NCI-H187 treated with DMSO at 0.1 percent for 48 hours (cell line): Measurements from ENCODE around the gene POTEF.
"Not testable (repeated sequence)": the region's sequence is repeated elsewhere in the genome, so short reads cannot be mapped to it uniquely, and the experiment has no call there.

Experiments
- DNase-seq: peaks from one replicate; lab custom pipeline; 2025; lab: John Stamatoyannopoulos, UW

Gene POTEF

DNA sequence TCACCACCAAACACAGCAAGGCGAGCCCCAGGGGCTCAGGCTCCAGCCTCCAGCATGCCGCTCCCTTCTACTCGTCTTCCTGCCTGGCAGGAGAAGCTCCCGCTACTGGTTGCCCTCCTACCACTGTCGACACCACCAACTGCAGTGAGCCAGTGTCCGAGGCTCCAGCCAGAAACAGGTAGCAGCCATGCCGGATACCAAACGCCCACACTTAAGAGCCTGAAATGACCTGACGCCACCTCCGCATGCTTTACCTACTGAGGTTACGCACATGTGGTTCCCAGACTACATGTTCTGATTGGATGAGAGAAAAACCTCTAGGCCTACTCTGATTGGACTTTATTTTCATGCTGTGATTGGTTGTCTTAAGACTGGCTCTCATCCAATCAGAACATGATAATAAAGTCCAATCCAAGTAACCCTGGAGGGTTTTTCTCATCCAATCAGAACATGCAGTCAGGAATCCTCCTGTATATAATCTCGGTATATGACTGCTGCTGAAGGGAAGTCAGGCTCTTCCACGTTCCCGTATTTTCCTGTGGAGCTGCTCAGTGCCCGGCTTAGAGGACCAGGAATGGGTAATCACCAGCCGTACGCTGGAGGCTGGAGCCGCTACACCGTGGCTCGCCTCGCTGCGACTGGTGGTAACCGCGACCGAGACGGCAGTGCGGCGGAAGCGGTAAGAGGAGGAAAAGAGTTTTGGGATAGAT lies at the start of gene POTEF:
POTEF (minus strand) TSS at position 103 of the 710 bp plus-strand sequence. CDS start 8,707 bp downstream, outside the sequence.
- DNase-seq = not testable (repeated sequence)

DNA sequence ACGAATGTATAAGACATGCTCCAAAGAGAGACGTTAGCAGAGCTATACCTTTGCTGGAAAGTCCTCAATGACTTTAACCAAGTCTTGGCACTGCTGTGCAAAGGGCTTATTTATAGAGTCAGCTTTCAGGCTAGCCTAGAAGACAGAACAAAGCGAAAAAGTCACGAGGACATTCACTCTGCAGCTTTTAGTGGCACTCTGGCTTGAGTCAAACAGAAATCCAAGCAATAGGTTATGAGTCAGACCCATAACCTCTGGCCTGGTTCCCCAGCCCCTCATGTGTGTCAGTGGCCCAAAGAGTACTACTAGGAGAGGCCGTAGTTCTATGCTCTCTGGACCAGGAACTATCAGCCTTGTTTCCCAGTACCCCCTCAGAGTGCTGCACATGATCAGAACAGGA lies 45.8 kb upstream of the POTEF start:
- DNase-seq = not testable (repeated sequence)

DNA sequence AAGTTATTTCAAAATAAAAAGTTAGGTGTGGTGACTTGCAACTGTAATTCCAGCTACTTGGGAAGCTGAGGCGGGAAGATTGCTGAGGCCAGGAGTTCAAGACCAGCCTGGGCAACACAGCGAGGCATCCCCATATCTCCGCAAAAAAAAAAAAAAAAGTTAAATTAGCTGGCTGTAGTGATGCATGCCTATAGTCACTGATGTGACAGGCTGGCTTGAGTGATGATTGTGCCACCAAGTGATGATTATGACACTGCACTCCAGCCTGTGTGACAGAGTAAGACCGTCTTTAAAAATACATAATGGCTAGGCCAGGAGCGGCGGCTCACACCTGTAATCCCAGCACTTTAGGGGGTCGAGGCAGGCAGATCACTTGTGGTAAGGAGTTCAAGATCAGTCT lies 40.9 kb upstream of the POTEF start:
- DNase-seq = no peak

DNA sequence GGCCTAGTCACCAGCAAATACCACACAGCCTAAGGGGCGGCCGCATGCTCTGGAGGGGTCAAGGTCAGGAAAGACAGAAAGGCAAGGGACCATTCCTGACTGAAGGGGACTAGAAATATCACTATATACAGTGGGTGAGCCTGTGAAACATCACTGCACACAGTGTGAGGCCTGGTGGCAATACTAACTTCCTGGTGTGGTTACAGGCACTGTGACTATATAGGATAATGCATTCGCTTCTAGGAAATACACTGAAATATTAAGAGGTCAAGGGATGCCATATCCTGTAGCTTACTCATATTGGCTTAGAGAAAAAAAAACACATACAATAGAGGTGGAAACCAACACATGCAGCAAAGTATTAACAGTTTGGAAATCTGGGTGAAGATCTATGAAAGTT lies 40.1 kb upstream of the POTEF start:
- DNase-seq = not testable (repeated sequence)

DNA sequence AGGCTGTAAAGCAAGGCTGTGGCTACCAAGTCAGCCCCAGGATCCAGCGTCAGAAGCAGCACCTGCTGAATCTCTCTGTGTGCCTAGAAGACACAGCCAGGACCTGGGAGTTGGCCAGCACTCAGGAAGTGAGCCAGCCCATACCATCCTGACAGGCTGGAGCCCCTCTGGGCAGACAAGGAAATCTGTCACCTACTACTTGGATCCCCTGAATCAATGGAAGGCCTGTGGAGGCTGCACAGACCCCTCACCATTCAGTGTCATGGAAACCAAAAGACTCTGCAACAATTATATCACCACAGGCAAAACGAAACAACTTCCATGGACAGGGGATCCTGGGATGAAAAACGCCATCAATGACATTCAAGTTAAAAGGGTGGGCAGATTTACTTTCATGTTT lies 37.6 kb upstream of the POTEF start:
- DNase-seq = not testable (repeated sequence)

DNA sequence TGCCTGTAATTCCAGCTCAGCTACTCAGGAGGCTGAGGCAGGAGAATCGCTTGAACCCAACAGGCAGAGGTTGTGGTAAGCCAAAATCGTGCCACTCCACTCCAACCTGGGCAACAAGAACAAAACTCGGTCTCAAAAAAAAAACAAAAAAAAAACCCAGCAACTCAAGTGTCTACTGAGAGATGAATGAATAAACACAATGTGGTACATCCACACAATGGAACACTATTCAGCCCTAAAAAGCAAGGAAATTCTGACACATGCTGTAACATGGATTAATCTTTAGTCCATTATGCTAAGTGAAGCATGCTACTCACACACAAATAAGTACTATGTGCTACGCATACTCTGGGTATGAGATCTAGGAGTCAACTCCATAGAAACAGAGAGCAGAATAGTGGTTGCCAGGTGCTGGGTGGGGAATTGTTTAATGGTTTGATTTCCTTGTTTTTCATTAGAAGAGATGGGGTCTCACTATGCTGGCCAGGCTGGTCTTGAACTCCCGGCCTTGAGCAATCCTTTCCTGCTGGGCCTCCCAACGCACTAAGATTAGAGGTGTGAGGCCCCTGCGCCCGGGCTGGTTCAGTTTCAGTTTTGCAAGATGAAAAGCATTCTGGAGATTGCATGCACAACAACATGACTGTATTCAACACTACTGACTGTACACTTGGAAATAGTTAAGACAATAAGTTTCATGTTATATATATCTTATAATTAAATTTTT lies 36.4 kb upstream of the POTEF start:
- DNase-seq = no peak

DNA sequence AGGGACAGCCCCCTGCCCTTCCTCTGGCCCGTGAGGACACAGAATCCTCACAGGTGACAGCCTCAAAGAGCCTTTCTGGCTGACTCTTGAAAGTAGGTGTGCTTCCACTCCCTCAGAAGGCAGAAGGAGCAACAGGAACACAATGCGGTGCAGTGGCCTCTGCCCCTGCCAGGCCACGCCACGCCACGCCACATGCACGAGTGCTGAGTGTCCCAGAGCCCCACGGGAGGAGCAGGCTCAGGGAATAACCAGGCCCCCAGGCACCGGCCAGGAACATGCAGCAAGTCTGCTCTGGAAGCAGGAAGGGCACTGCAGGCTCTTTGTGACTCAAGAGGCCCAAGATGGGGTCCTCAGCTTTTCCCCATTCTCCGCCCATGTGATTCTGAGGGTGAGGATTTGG lies 33.9 kb upstream of the POTEF start:
- DNase-seq = no peak

DNA sequence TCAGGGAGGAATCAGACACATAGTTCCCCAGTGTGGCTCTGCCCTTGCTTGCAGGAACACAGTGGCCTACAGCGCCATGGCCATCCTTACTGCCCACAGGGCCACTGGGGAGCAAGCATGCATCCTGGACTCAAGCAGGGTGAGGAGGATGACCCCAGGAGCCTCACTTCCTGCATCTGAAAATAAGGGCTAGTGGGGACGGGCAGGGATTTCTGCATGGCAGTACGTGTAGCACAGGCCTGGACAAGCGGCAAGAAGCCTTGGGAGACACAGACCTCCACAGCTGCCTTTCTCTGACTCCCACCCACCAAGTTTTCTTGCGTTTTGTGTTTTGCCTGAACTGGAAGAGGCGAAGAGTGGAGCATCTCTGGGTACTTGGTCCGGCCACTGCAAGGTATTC lies 33.5 kb upstream of the POTEF start:
- DNase-seq = not testable (repeated sequence)

DNA sequence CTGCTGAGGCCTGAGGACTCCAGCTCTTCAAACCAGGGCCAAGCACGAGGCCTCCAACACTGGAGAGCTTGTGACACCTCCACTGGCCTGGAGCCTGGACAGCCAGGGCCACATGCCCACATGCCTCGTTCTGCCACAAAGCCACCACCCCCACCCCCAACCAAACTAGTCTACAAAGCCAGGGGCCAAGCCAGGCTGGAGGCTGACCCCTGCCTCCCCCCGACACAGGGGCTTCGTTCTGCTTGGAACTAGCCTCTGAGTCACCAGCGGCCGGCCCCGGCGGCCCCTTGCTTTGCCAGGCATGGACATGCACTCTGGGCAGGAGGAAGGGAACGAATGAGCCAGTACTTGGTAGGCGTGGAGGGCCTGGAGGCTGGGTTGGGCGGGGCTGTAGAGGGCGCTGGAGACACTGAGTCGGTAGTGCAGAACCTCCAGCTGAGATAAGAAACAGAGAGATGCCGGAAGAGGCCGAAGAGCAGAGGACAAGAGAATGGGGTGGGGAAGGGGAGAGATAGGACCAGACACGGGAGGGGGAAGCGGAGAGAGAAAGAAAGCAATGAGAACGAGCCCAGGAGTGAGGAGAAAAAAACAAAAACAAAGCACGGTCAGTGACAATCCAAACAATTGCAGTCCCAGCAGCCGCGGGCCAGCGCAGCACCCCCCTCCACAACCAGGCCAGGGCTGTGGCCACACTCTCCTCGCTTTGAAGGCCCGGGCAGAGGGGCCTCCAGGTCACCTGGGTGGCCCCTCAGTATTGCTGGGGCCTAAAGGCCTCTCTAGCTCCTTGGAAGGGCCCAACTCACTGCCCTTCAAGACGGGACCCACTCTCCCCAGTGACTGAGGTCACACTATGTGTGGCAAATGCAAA lies 32.0 kb upstream of the POTEF start:
- not testable (repeated sequence) for DNase-seq

DNA sequence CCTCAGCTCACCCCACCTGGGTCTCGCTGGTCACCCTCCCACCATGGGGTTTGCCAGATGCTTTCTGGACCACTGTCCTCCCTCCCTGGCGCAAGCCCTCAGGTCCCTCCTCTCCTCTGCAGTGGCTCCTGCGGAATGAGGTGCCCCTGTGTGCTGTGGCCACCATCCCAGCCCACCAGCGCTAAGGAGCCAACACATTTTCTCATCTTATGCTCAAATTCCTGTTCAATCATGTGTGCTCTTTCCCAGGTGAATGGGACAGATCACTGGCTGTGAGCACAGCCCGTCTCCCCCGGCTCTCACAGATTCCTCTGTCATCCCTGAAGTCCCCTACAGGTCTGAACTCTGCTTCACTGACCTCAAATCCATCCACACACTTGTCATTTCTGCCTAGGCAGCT lies 31.1 kb upstream of the POTEF start:
- DNase-seq = no peak

DNA sequence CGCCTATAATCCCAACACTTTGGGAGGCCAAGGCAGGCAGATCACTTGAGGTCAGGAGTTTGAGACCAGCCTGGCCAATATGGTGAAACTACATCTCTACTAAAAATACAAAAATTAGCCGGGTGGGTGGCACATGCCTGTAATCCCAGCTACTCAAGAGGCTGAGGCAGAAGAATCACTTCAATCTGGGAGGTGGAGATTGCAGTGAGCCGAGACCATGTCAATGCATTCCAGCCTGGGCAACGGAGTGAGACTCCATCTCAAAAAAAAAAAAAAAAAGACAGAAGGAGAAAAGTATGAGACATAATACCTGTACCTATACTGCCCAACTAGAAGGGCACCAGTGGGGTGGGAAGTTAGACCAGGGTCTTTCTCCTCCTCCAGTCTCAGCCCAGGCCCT lies 30.4 kb upstream of the POTEF start:
- DNase-seq = not testable (repeated sequence)

DNA sequence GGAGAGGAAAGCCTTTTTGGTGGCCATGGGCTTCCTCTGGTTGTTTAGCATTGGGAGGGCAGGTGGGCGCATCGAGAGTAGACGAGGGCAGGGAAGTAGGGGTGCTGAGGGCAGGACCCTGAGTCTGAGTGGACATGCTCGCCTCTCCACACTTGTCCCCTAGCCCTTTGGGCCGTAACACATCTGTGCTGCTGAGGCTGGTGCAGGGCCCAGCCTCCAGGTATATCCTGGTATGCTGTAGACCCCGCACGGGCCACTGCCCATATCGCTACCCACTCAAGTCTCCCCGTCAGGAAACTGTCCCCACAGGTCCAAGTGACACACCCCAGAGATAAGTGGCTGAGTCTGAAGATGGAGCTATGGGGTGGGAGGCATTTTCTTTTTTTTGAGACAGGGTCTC lies 29.6 kb upstream of the POTEF start:
- no peak for DNase-seq

DNA sequence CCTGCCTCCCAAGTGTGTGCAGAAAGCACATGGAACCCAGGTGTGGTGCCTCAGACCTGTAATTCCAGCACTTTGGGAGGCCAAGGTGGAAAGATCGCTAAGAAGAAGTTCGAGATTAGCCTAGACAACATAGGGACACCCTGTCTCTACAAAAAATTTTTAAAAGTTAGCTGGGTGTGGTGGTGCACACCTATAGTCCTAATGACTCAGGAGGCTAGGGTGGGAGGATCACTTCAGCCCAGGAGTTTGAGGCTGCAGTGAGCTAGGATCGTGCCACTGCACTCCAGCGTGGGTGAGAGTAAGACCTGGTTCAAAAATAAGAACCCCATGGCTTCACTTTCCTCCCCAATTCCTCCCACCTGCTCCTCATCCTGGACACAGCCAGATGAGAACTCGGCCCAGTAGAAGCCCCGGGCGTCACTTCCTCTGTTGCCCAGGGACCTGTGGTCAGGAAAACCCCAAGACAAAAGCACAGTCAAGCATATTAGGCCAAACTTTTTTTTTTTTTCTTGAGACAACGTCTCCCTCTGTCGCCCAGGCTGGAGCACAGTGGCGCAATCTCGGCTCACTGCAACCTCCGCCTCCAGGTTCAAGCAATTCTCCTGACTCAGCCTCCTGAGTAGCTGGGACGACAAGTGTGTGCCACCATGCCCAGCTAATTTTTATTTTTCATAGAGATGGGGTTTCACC lies 28.9 kb upstream of the POTEF start:
- not testable (repeated sequence) for DNase-seq

DNA sequence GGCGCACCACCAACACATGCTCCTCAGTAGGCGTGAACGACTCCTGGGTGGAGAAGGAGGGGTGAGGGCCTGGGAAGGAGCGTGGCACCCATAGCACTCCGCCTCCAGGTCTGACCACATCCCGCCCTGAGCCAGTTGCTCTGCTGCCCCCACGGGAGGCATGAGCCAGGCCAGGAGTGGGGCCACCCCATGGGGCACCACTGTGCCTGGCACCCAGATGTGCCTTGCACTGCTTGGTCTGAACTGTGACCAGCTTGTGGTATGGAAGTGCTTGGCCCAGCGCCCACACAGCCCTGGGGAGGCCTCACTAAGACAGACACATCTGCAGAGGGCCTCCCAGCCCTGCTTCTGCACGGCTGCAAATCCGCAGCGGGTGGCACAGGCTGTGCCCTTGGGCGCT lies 28.3 kb upstream of the POTEF start:
- not testable (repeated sequence) for DNase-seq

DNA sequence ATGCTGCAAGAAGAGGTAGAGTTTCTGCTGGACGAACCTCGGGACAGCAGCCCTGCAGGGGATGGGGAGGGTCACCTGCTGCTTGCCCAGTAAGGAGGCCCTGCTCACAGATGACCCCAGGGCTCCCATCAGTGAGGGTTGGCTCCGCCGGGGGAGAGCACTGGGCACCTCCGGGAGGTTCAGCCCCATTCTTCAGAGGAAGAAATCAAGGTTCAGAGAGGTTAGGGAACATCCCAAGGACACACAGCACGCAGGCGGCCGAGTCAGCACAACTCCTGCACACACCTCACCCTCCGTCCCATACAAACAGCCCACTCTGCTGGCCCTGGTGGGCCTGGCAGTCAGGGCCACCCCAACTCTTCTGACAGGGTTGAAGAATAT lies 27.6 kb upstream of the POTEF start:
- no peak for DNase-seq

DNA sequence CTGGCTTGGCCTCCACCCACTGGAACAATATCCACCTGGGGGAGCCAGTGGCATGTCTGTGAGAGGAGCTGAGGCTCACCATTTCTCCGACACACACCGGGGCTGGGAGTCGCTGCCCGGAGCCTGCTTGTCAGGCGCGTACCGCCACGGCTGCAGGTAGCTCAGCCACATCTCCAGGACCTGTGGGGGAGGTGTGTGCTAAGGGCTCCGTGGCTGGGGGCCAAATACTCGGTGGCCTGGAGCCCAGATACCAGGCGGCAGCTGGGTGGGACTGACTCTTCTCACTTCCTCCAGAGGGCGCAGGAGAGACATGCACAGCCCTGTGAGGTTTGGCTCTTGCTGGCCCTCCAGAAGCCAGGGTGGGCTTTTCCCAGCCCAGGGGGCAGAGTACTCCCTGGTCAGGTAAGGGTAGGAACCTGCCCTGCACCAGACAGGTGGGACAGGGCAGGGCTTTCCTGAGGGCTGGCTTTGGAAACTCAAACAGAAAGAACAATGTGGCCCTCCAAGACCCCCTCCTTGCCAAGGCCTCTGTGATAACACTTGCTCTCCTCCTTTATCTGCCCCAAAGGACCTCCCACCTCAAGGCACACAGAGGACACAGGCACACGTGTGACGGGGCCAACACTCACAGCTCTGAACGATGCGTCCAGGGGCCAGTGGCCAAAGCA lies 27.1 kb upstream of the POTEF start:
- DNase-seq = not testable (repeated sequence)

DNA sequence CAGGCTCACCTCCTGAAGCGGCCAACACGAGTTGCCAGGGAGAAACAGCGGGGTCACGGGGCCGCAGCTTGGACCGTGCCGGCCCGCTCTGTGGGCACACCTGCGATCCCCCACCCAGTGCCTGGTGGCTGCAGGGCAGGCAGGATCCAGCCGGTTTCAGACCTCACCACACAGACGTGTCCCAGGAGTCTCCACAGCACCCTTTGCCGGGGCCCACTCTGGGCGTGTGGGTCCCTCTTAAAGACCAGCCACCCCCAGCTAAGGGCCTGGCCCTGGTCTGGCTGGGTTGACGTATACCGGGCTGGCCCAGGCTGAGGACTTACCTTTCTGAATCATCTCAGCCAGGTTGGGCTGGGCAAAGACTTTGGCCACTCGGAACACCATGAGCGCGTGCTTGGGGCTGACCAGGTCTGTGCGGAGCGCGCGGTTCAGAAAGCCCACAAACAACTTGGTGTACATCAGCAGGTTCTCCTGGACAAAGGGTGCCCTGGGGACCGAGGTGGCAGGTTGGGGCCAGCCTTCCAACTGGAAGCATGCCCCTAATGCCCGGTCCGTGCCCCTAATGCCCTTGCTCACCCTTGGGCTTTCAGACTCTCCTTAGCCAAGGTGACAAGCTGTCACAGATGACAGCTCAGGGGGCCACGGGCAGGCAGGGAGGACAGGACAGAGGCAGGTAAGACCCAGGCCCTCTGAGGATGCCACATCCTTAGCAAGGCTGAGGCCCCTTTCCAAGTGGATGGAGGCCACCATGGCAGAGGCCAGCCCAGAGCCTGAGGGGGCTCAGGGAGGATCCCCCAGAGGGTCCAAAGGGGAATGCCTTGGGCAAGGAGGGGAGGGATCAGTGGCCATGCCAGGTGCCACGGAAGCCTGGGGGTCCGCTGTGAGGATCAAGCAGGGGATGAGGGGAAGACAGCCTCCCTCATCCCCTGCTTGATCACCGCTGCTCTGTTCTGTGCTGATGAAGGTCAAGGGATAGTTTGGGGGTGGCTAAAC lies 26.0 kb upstream of the POTEF start:
- DNase-seq = no peak

DNA sequence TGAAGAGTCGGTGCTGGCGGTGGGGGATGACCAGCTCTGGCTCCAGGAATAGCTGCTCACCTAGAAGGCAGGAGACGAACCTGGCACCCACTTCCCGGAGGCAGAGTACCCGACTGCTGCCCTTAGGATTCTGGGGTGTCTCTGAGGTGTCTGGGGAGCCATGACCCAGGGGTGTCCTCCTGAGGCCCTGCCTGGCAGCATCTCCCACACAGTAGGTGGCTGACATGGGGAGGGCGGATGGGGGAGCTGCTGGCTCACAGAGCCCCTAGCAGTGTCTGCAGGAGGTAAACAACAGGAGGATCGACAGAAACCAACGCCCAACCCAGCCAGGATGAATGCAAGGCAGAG lies 25.4 kb upstream of the POTEF start:
- not testable (repeated sequence) for DNase-seq

DNA sequence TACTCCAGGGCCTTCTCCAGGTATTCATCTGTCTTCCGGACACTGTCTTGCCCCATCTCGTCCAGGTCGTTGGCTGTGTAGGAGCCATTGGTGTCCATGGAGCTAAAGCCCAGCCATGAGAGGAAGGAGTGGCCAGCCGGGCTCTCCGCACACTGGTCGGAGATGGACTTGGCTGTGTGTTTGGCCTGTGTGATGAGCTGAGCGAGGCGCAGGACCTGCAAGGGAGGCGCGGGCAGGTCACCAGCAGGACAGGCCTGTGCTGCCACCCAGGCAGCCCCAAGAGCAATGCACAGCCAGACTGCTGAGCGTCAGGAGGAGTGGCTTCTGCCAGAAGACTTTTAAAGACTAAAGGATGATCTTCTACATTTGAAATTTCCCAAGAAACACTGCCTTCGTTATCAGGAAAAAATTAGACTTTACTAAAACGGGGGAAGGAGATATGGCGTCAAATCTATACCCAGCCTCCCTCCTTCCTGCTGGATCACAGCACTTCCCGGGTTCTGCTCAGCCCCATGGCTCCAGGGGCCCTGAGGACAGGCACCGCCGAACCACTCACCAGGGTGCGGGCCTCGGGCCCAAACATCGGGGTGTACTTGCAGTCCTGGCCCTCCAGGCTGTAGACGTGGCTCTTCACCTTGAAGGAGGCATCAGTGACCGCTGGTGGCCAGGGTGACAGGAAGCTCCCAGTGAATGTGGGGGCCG lies 24.9 kb upstream of the POTEF start:
- not testable (repeated sequence) for DNase-seq
